GM19238 (cell line): ENCODE results near the gene DAND5.
A peak's percentile ranks its signal among the peaks of the same experiment; 100 is the strongest.

ENCODE experiments used
- DNase-seq: peaks from one replicate; pipeline ENCODE4 v3.0.0; 2011; ENCODE audit warnings: low spot score; ENCODE audit not compliant: insufficient read length

The DAND5 gene

GRCh38 chr19:12992729-12993128 lies 23.4 kb downstream of the DAND5 start:
- DNase-seq = no peak

- no peak for DNase-seq
Observed at GRCh38 chr19:12993562-12993961, 24.2 kb downstream of the DAND5 start.

GRCh38 chr19:12994701-12995595 lies 25.6 kb downstream of the DAND5 start, which contains the start of gene NFIX:
NFIX (plus strand) TSS chr19:12995475; CDS start chr19:12995838, 363 bp downstream.
- peak; percentile 53 for DNase-seq

- peak; percentile 57 for DNase-seq
Observed at GRCh38 chr19:12995596-12996405, 26.4 kb downstream of the DAND5 start.

- no peak for DNase-seq
Observed at GRCh38 chr19:12996406-12997094, 27.2 kb downstream of the DAND5 start.

- no peak for DNase-seq
Observed at GRCh38 chr19:12997179-12997966, 28.0 kb downstream of the DAND5 start.

GRCh38 chr19:12997967-12998940 lies 28.9 kb downstream of the DAND5 start:
- DNase-seq = no peak

GRCh38 chr19:13001166-13001501 lies 31.8 kb downstream of the DAND5 start:
- DNase-seq = no peak

- no peak for DNase-seq
Observed at GRCh38 chr19:13001502-13002165, 32.3 kb downstream of the DAND5 start.

GRCh38 chr19:13002166-13002898 lies 33.0 kb downstream of the DAND5 start:
- DNase-seq = no peak

GRCh38 chr19:13003081-13003480 lies 33.7 kb downstream of the DAND5 start:
- no peak for DNase-seq

GRCh38 chr19:13004273-13004672 lies 34.9 kb downstream of the DAND5 start:
- DNase-seq = no peak

GRCh38 chr19:13005253-13005652 lies 35.9 kb downstream of the DAND5 start:
- no peak for DNase-seq

- DNase-seq = no peak
Observed at GRCh38 chr19:13005861-13006370, 36.5 kb downstream of the DAND5 start.

- DNase-seq = no peak
Observed at GRCh38 chr19:13006431-13007281, 37.3 kb downstream of the DAND5 start.

- DNase-seq = no peak
Observed at GRCh38 chr19:13007292-13008045, 38.1 kb downstream of the DAND5 start.
